WERI-Rb-1 (cell line): ENCODE measurements around the gene SLC10A7.
A peak's percentile ranks its signal among the peaks of the same experiment; 100 is the strongest.

Experiments used
- DNase-seq: peaks from one replicate; pipeline ENCODE4 v3.0.0-alpha.2; 2020
- H3K27ac ChIP-seq: fragments of 250-450 bp; sonication (Bioruptor Pico); 2 replicates; pipeline ENCODE4 v1.5.1; 2020; ENCODE audit warnings: mild to moderate bottlenecking, moderate library complexity
- H3K27me3 ChIP-seq: fragments of 250-450 bp; sonication (Bioruptor Pico); 2 replicates; pipeline ENCODE4 v1.5.1; 2021; ENCODE audit warnings: mild to moderate bottlenecking, low read depth, moderate library complexity; ENCODE audit not compliant: insufficient read depth, severe bottlenecking
- H3K36me3 ChIP-seq: fragments of 250-450 bp; sonication (Bioruptor Pico); 2 replicates; pipeline ENCODE4 v1.5.1; 2020; ENCODE audit warnings: mild to moderate bottlenecking, moderate library complexity
- H3K4me3 ChIP-seq: 2 replicates; pipeline ENCODE4 v1.5.1; 2011; ENCODE audit warnings: low read depth, mild to moderate bottlenecking, control low read depth, low read length
- H3K9me3 ChIP-seq: fragments of 250-450 bp; sonication (Bioruptor Pico); 2 replicates; pipeline ENCODE4 v1.5.1; 2021; ENCODE audit warnings: mild to moderate bottlenecking, moderate library complexity; ENCODE audit not compliant: severe bottlenecking
- TF ChIP-seq, protein P1 (sequence below): IDR thresholded peaks from 2 replicates; pipeline ENCODE4 v1.5.1; 2011; ENCODE audit warnings: low read depth, mild to moderate bottlenecking, control low read depth, inconsistent platforms, low read length

Gene SLC10A7

GRCh38 chr4:146520896-146521540 is 722 bp downstream of the SLC10A7 start:
- peaks cover 3% of the 10 kb centered on the region; the same call in 1 of the 2 replicates for H3K36me3 ChIP-seq
- peak overlapping the region; percentile 90 for H3K27ac ChIP-seq
- no peaks in the 10 kb centered on the region for H3K27me3 ChIP-seq
- H3K4me3 ChIP-seq: peak overlapping the region; percentile 89
- no peak for DNase-seq
- H3K9me3 ChIP-seq: no peaks in the 10 kb centered on the region
- TF ChIP-seq, protein P1, sequence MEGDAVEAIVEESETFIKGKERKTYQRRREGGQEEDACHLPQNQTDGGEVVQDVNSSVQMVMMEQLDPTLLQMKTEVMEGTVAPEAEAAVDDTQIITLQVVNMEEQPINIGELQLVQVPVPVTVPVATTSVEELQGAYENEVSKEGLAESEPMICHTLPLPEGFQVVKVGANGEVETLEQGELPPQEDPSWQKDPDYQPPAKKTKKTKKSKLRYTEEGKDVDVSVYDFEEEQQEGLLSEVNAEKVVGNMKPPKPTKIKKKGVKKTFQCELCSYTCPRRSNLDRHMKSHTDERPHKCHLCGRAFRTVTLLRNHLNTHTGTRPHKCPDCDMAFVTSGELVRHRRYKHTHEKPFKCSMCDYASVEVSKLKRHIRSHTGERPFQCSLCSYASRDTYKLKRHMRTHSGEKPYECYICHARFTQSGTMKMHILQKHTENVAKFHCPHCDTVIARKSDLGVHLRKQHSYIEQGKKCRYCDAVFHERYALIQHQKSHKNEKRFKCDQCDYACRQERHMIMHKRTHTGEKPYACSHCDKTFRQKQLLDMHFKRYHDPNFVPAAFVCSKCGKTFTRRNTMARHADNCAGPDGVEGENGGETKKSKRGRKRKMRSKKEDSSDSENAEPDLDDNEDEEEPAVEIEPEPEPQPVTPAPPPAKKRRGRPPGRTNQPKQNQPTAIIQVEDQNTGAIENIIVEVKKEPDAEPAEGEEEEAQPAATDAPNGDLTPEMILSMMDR: no peak

DNA sequence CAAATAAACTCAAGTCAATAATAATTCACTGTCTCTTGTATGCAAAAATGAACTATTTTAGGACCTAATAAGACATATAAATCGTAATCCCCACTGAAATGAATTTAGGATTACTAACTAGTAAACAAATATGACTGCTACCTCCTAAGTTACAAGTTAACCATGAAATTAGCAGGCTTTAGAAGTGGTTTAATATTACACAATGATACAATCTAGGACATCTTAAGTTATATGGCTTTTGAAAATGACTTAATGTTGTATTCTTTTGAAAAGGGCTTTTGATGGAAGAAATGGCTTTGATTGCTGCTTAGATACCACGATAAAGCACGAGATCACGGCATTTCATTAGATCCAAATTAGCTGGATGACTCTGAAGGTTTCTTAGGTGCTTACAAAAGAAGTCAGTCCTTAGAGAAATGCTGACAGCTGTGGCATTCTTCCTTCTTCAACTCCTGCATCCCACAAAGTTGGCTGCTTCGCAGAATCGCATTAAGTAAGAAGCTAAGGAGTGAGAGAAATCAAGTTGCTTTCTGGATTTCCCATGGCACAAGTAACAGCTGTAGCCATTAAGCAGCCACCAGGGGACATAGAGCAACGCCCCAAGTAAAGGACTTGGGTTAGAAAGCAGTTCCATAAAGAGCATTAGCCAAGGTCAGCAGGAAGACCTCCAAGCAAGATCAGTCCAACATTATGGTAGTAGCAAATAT is 6.9 kb downstream of the SLC10A7 start:
- DNase-seq: no peak
- Histone ChIP-seq H3K9me3 (no peaks in the 10 kb centered on the region), H3K4me3 (no peak overlapping the region), H3K27ac (no peak overlapping the region), H3K36me3 (peaks cover 7% of the 10 kb centered on the region), H3K27me3 (no peaks in the 10 kb centered on the region)
- TF ChIP-seq, protein P1: no peak

DNA sequence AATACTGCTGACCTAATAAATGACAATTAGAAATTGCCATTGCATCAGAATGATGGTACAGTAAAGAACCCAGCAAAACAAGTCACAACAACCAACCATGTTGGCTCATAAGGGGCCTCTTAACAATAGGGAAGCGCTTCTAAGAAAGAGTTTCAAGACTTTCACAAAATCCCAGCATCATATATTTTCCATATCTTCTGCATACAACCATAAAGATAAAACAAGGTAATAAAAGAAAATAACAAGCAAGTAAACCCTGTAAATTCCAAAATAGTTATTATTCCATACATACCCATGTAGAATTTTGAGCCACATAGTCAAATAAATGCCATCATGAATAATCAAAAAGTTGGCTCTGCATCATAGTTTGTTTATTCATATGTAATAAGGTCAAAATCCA is 8.2 kb downstream of the SLC10A7 start:
- no peak for DNase-seq
- TF ChIP-seq, protein P1: no peak
- no peaks in the 10 kb centered on the region for H3K27me3 ChIP-seq
- no peak overlapping the region for H3K4me3 ChIP-seq
- H3K27ac ChIP-seq: no peak overlapping the region
- H3K36me3 ChIP-seq: peaks cover 7% of the 10 kb centered on the region
- H3K9me3 ChIP-seq: no peaks in the 10 kb centered on the region

- H3K9me3 ChIP-seq: no peaks in the 10 kb centered on the region
- H3K4me3 ChIP-seq: no peak overlapping the region
- no peaks in the 10 kb centered on the region for H3K27me3 ChIP-seq
- DNase-seq: no peak
- no peak overlapping the region for H3K27ac ChIP-seq
- TF ChIP-seq, protein P1: no peak
- H3K36me3 ChIP-seq: peaks cover 7% of the 10 kb centered on the region
Observed at GRCh38 chr4:146511381-146511780, 10.4 kb downstream of the SLC10A7 start.

DNA sequence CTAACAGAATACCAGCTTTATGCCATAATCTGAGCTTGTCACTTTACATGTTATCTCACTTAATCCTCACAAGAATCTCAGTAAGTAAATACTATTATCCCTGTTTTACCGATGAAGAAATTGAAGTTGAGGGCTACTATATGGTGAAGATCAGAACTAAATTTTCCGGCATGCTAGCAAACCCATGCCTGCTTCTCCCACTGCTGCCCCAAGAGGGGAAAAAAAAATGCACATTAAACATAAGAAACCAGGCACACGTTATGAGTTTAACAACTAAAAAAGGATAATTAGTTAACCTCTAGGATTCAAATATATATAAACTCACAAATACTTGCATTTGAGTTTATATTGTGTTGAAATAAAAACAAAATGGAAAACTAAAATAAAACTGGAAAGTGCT is 10.8 kb downstream of the SLC10A7 start:
- Histone ChIP-seq H3K9me3 (no peaks in the 10 kb centered on the region), H3K27ac (no peak overlapping the region), H3K27me3 (no peaks in the 10 kb centered on the region), H3K4me3 (no peak overlapping the region), H3K36me3 (peaks cover 7% of the 10 kb centered on the region)
- TF ChIP-seq, protein P1: no peak; the same call in 1 of the 2 replicates
- DNase-seq: no peak
